GM18861 (cell line): ENCODE data around the gene RSPO3.
A peak's percentile ranks its signal among the peaks of the same experiment; 100 is the strongest.
"Not testable (repeated sequence)": the region's sequence is repeated elsewhere in the genome, so short reads cannot be mapped to it uniquely, and the experiment has no call there.

Experiments
- ATAC-seq: cut with Tn5 transposase; IDR thresholded peaks from one replicate; pipeline ENCODE4 v1.9.1; 2021; ENCODE audit not compliant: unreplicated experiment

Gene RSPO3, protein sequence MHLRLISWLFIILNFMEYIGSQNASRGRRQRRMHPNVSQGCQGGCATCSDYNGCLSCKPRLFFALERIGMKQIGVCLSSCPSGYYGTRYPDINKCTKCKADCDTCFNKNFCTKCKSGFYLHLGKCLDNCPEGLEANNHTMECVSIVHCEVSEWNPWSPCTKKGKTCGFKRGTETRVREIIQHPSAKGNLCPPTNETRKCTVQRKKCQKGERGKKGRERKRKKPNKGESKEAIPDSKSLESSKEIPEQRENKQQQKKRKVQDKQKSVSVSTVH

DNA sequence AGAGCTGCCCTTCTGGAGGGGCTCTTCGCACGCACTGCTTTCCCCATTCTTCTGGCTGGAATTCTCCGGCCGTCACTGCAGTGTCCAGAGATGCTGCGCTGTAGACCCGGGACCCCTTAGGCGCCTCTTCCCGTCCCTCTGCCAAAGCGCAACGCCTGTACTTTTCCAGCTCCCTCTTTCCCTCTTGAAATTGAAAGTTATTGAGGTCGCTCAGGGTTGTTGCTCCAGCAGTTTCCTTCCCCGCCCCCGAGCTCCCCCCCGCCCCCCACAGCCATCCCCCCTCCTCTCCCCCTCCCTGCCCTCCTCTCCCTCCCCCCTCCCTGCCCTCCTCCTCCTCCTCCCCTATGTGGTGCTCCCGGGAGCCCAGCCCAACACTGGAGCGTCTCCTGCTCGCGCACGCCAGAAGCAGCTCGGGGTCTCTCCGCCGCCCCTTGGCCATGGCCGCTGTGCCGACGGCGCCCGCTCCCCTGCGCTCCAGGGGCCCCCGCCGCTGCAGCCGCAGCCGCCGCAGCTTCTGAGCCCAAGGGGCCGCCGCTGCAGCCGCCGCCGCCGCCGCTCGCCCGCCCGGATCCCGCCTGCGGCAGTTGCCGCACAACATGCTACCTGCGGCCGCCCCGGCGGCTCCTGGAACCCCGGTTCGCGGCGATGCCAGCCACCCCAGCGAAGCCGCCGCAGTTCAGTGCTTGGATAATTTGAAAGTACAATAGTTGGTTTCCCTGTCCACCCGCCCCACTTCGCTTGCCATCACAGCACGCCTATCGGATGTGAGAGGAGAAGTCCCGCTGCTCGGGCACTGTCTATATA lies at the start of gene RSPO3:
TSS of gene RSPO3 (plus strand) at position 374 of the 804 bp plus-strand sequence. CDS start 522 bp downstream, outside the sequence.
- ATAC-seq = no peak

DNA sequence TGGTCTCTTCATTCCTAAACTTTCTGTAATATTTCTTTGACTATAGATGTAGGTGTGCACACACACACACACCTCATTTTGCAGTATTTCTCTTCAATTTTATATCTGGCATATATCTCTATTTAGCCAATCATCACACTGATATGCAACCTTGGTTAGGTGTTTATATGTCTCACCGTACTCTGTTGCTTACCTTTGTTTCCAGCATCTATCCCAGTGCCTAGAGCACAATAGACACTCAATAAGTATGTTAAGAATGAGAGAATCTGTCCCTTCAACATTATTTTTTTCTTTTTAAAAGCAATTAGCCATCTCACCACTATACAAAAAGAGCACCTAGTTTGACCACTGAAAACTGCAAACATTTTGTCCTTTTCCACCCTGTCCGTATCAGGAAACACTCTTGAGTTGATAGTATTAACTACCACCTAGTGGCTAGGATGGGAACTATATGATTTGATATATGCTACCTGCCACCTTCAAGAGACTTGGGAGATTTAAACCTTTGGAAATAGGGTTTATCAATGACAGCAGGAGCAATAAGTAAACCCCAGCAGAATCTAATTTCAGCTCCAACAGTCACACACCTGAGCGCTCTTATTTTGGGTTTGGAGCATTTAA lies 48.7 kb upstream of the RSPO3 start:
- ATAC-seq = peak; percentile 37

DNA sequence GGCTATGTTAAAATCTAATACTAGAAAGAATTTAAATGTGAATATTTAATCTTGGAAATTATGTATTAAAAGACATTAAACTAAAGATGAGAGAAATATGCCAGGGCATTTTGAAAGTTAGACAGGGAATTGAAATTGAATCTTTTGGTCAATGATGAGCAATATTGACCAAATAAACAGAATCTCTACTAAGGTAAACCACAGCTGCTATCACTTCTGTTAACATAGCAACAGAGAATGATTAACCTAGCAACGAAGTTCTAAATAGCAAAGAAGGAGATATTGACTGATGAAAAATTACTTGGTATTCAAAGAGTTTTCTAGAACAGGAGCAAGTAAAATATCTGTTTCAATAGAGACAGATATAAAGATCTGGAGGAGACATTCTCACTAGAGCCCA lies 45.2 kb upstream of the RSPO3 start:
- ATAC-seq = peak; percentile 87

DNA sequence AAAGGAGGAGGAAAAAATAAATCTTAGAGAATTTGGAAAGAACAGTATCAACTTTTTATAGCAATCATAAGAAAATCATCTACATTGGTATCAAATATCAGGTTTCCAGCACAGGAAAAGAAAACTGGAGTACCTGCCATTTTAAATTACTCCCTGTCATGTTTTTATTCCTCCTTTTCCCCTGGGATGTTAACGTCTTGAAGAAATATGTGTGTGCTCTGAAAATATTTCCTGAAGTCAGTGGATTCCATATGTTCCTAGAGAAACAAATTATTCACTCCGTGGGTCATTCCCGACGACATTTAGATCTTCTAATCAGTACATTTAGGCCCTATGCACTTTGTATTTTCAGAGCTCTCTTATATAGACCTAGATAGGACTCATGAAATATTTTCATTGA lies 42.0 kb upstream of the RSPO3 start:
- no peak for ATAC-seq

DNA sequence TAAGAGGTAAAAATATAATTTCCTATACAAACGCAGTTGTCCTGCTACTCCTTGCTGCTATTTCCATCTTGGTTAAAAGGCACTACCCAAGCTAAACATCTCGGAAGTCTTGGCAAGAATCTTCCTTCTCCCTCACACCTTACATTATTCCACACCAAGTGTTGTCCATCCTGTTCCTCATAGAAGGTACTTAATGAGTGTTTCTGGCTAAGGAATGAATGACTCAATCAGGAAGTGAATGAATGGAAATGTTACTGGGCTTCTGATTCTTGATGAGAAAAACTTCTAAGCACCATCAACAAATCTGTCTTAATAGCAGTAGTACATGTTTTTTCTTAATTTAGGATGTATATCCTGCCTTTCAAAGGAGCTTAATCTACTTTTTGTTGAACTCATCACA lies 40.6 kb upstream of the RSPO3 start:
- no peak for ATAC-seq

DNA sequence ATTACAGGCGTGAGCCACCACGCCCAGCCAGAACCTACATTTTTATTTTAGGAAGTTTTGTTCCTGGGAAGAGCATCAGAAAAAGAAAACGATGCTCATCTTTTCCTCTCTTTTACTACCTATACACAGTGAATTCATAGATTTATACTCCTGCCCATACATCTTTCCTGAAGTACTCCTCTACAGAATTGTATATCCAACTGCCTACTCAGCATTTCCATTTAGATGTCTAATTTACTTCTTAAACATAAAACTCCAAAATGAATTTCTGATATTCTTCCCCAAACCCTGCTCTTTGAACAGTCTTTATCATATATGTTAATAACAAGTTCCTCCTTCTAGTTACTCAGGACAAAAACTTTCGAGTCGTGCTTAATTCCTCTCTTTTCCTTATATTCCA lies 39.8 kb upstream of the RSPO3 start:
- ATAC-seq = no peak

DNA sequence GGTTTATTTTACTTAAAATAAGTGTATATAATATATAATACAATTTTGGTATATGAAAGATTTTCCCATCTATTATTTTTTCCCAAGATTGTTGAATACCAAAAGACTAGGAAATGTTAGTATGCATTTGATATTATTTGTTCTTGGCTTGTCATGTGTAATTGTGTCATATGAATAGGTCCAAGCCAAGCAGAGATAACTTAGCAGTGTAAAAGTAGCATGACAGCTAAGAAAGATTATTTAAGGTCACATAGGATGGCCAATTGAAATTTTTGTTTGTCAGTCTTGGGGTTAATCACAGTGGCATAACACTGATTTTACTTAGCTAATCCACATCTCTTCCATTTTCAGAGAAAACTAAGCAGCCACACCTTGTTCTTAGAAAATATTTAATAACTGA lies 38.8 kb upstream of the RSPO3 start:
- no peak for ATAC-seq

DNA sequence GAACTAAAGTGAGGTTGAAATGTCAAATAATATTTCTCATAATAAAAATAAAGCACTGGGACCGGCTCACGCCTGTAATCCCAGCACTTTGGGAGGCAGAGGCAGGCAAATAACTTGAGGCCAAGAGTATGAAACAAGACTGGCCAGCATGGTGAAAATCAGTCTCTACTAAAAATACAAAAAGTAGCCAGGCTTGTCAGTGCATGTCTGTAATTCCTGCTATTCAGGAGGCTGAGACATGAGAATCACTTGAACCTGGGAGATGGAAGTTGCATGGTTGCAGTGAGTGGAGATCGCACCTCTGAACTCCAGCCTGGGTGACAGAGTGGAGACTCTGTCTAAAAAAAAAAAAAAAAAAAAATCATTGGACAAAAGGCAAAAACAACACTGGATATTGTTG lies 38.4 kb upstream of the RSPO3 start:
- ATAC-seq = no peak

DNA sequence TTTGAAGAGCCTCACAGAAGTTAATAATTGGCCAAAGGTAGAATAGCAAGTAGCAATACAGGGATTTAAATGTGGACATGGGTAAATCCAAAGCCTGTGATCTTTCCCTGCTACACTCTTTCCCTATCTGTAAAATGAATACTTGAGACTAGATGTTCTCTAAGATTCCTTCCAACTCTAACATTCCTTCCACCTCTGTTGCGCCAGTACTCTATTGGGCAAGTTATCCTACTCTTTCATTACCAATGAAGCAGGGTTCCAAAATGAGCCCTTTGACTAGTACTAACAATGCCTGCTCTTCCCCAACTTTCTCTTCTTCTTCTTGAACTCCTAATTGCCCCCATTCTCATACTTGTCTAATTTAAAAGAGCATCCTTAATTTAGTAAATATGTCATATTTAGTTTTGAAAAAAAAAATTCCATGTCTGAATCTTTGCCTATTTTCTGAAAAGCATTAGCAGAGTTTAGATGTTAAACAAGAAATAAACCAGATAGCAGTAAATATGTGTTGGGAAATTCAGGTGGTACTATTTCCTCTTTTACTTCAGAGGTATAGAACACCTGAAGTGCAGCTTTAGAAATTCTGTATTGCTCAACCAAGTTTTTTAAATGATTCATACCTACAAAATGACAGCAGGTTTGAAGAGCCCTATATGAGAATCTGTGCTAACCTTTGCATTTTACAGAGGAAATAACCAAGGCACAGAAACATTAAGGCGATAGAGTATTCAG lies 35.1 kb upstream of the RSPO3 start:
- no peak for ATAC-seq

DNA sequence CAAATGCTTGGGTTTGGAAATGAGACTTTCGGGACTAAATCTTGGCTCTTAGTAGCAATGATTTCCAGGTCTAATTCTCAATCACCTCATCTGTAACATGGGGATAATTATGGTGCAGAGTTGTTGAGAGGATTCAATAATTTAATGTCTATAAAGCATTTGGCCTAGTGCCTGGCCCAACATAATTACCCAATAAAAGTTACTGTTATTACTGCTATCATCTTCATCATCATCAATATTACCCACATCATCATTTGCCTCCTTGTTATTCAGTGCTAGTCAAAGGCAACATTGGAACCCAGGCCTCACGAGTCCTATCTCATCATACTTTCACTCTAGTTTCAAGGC lies 34.5 kb upstream of the RSPO3 start:
- no peak for ATAC-seq

DNA sequence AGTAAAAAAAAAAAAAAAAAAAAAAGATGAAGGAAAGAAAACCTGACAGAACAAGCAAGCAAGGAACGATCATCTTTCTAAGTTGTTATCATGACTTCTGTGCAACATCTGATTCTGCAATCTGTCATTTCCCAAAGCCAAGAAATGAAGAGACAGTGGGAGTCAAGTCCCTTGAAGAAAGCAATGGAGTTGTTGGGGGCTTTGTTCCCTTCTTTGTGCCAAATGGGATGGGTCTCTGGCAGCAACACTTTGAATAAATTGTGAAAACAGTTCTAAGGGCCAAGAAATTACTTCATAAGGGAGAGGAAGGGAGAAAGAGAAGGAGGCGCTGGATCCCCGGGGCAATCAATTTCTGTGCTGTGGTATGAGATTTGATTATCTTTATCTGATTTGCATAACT lies 33.3 kb upstream of the RSPO3 start:
- no peak for ATAC-seq

DNA sequence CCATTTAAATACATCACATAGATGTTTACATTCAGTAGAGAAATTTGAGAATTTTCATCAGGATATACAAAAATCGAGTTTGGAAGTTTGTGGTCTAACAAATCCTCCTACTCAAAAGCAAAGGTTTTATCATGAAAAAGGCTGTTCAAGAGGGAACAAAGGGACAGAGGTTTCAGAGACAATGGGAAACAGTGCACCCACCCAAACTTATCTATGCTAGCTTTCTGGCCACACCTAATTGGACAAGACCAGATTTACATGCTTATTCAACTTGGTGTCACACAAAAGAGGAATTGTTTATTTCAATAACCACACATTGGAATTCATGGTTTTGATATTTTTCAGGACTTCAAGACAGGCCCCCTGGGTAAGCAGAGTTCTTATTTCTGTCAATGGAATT lies 28.4 kb upstream of the RSPO3 start:
- no peak for ATAC-seq

DNA sequence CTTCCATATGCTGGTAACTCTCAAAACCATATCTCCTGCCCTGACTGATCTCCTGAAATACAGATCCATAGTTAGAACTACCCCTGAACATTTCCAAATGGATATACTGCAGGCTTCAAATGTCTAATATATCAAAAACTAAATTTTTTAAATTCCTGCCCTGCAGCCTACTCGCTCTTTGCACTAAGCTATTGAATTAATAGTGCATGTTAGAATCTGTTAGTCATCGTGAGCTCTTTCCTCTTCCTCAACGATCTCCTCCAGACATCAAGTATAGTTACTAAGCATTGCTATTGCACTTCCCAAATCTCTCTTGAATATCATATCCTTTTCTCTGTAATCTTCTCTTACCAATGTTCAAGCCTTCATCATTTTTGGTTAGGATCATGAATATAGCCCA lies 26.0 kb upstream of the RSPO3 start:
- ATAC-seq = no peak

DNA sequence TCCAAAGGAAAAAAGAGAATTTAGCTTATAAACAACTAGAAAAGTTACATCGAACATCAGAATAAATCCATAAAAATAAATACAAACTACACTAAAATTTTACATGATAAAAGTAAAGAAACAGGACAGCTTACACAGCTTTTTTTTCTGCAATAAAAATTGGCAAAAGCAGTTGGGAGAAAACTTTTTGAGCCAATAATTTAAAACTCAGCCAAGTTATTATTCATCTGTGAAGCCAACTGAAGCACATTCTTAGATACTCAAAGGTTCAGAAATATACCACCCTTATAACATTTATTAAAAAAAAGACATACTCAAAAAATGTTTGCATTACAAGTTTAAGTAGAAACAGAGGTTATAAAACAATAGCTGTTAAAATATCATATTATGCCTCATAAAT lies 23.7 kb upstream of the RSPO3 start:
- ATAC-seq = no peak

DNA sequence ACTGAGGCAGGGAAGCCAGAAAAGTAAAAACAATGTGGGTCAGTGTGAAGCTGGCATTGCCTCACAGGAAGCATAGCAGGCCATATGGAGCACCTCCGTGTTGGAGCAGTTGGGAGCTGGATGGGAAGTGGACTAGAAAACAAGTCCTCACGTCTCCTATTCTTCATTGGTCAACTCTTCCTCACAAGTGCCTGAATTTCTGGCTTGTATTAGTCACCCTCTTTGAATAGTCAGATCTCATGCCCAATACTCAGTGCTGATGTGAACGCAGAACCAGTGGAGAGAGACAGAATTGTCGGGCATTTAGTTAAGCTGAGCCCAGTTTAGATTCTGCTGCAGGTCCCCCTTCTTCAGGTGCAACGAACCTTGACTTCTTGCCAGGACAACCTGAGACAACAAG lies 22.3 kb upstream of the RSPO3 start:
- ATAC-seq = no peak

DNA sequence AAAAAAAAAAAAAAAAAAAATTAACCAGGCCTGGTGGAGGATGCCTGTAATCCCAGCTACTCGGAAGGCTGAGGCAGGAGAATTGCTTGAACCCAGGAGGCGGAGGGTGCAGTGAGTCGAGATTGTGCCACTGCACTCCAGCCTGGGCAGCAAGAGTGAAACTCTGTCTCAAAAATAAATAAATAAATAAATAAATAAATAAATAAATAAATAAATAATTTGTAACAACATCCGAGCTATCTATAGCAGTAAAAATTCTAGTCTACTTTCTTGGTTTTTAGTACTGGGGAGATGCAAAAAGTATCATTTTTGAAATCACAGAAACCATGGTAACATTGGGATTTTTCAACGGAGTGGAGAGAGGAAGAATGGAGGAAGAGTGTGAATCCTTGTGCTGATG lies 21.0 kb upstream of the RSPO3 start:
- not testable (repeated sequence) for ATAC-seq

DNA sequence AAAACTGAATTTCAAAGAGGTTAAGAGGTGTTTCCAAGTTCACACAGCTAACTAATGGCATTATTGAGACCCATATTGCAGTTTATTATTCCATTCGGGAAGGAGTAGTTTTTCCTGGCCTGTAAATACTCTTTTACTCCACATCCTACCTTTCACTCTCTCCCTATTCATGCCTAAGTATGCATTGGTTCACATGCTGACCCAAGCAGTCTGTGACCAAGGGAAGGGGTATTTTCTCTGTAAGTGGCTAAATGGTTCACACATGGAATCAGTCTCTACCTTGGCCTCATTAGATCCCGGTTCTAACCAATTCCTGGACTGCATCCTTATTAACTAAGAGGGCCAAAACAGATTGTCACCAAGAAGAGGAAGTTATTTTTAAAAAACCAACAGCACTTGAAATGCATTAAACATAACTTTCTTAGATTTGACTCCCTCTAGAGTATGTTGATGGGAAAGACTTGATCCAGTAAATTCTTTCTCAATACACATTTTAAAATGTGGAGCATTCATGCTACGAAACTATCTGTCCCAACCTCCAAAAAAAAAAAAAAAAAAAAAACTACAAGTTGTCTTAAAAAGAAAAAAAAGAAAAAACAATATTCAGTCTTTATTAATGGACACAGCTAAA lies 17.8 kb upstream of the RSPO3 start:
- no peak for ATAC-seq

DNA sequence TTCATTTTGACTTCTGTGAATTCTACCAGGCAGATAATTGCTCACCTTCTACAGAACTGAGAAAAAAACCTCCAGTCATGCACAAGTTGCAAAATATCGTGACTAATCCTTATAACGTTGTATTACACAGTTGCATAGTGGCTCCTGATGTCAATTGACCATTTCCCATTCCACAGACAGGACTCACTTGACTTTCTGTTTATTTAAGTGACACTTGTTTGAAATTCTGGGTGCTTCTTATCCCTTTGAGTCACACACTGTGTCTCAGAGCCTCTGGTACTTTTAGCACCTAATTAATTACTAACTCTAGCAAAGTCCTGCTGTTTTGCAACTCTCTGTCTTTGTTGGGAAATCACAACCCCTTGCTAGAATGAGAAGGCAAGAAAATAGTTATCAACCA lies 16.2 kb upstream of the RSPO3 start:
- no peak for ATAC-seq

DNA sequence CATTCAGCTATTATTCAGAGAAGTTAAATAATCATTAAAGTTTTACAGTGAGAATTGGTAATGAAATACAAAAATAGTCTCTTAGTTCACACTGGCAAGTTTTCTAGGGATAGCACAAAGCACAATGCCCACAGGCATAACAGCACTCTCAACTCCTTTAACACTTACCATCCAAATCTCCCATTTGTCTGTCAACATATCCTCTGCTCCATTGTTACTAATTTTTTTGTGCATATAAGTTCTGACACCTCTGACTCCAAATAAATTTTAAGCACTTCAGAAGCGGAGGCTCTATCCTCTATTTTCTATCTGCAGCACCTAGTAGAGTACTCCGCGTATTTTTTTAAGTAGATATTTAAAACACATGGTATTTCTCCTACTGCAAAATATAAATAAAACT lies 15.6 kb upstream of the RSPO3 start:
- ATAC-seq = no peak

DNA sequence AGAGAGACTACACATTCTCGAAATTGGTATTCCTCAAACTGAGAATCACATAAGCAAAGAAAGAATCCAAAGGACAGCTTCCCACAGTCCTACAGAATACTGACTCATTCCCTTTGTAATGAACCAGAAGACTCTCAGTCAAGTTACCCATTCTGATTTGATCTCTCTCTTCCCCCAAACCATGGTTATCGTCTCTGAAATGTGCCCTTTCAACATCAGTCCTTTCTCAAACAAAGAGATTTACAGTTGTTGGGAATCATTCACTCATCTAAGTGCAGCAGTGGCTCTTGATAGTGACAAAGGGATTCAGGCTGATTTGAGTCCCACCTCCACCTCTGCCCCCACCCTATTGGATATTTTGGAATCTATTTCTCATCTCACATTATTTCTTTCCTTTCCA lies 15.0 kb upstream of the RSPO3 start:
- ATAC-seq = no peak

DNA sequence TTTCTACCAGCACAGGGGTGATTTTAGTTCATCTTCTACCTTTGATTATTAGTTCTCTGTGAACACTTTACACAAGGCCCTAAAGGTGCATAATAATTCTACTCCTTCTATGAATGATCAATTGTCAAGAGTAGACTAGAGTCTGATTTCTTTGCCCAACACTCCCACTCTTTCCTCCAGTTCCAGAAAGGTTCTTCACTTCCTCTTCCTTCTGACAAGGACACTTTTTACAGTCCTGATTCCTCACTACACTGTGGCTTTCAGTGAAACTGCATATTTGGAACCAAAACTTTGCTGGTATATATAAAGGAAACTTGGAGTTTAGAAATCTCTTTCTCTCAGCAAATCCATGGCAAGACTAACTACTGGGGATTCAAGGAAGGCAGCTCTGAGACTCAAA lies 10.6 kb upstream of the RSPO3 start:
- ATAC-seq = no peak
